Measurements from ENCODE around the gene FBXO41. TPM values are rescaled to one million over a fixed set of nuclear protein-coding genes. Genes with fewer than 3 reads are reported as not detected.

FBXO41 gene
- total and polyA plus RNA-seq, 10 of the 15 experiments (the other 5 are each of a cell fraction or from before 2014, with no cell fraction given), result 1.9 to 38.9 (median 11.3) TPM

GRCh38 chr2:73249636-73250035, 34.6 kb downstream of the FBXO41 start (continued):
- no peak for TF ChIP-seq BCLAF1 (IDR thresholded peaks at IDR 0.05)
- no peak for TF ChIP-seq SPI1 (IDR thresholded peaks at IDR 0.05; ENCODE audit: borderline replicate concordance, insufficient read depth, low read depth, low read length)

GRCh38 chr2:73246850-73247249, 37.4 kb downstream of the FBXO41 start:
- H3K79me2 ChIP-seq (ENCODE audit: control insufficient read depth, insufficient read depth, low read length), result peaks cover 4% of the 10 kb centered on the region
- no peak overlapping the region for H3K27ac ChIP-seq (ENCODE audit: control insufficient read depth, insufficient read depth)
- no peak overlapping the region for H3K9ac ChIP-seq (ENCODE audit: control insufficient read depth, insufficient read depth, low read length)
- intact Hi-C loops (cut with micrococcal nuclease; ENCODE audit: unreplicated experiment) (no loop called here), in situ Hi-C loops (cut with MboI) (no loop called here)
- 94% methylated on average over 3 of the region's 3 CpGs for WGBS (ENCODE audit: insufficient coverage, insufficient replicate concordance, low lambda C conversion rate, missing lambda C conversion rate)
- DNase-seq (ENCODE audit: low read depth, low spot score), result no peak
- no peaks in the 10 kb centered on the region for H3K9me3 ChIP-seq (replicated peaks; ENCODE audit: control insufficient read depth, insufficient read depth, low read length)
- no peaks in the 10 kb centered on the region for H3K4me1 ChIP-seq (ENCODE audit: control insufficient read depth, insufficient read depth, low read length)
- no TSS peak for BruUV-seq (replicated peaks)
- no peak overlapping the region for H3K4me2 ChIP-seq (ENCODE audit: control insufficient read depth, insufficient read depth)
- ChIA-PET RAD21 (ENCODE audit: unreplicated experiment) (interaction anchor here (1.3 kb wide), 1 partner anchor 32 kb away, joined by 4 read pairs; no protein-coding TSS in a partner anchor), POLR2A (interaction anchor here (1.0 kb wide), 1 partner anchor 8 kb away, joined by 3 read pairs; no protein-coding TSS in a partner anchor), CTCF (interaction anchor here (1.6 kb wide), 1 partner anchor 11 kb away, joined by 6 read pairs; no protein-coding TSS in a partner anchor), SMC1A (ENCODE audit: uncharacterized antibody, unreplicated experiment) (no interaction called here)
- H3K27me3 ChIP-seq (replicated peaks in 1 of 2; ENCODE audit: control insufficient read depth in 2 of 2, insufficient read depth in 2 of 2, low read length in 1 of 2), result no peaks in the 10 kb centered on the region
- no peaks in the 10 kb centered on the region; the same call in 1 of the 2 replicates for H4K20me1 ChIP-seq (ENCODE audit: control insufficient read depth, insufficient read depth)
- H3K36me3 ChIP-seq (ENCODE audit: control insufficient read depth in 2 of 2, insufficient read depth in 2 of 2, low read length in 1 of 2), result peaks cover 38 to 54% of the 10 kb centered on the region in 2 experiments
- TF ChIP-seq NBN (IDR thresholded peaks at IDR 0.05) (no peak), RUNX3 (IDR thresholded peaks at IDR 0.05; ENCODE audit: low read length) (no peak), YBX1 (IDR thresholded peaks at IDR 0.05) (no peak), PRDM15 (CRISPR knock-in tag; IDR thresholded peaks at IDR 0.05) (no peak), ZBTB40 (IDR thresholded peaks at IDR 0.05; ENCODE audit: borderline replicate concordance) (no peak)
- ATAC-seq, result no peak
- H2AFZ ChIP-seq (ENCODE audit: control insufficient read depth, low read depth, low read length), result no peak overlapping the region
- no peak for FAIRE-seq
- no peak overlapping the region for H3K4me3 ChIP-seq

Measured in GM12878 (cell line).